ENCODE results near the gene SPATA33.

SPATA33 gene

GRCh38 chr16:89700100-89700648 lies 42.5 kb downstream of the SPATA33 start:
- DNase-seq (ENCODE audit: extremely low read depth, low read depth) = peak; percentile 93
- H3K4me3 ChIP-seq (replicated peaks; ENCODE audit: low read depth, low read length) = peak overlapping the region; percentile 56
- peak; percentile 69 for TF ChIP-seq CTCF (IDR thresholded peaks at IDR 0.05; ENCODE audit: low read depth, low read length, missing control alignments)

GRCh38 chr16:89700649-89701424 lies 43.2 kb downstream of the SPATA33 start:
- no peak for DNase-seq (ENCODE audit: extremely low read depth, low read depth)
- peak; percentile 21 for TF ChIP-seq CTCF (IDR thresholded peaks at IDR 0.05; ENCODE audit: low read depth, low read length, missing control alignments)

GRCh38 chr16:89701425-89702406 lies 44.1 kb downstream of the SPATA33 start, which contains the start of gene SPATA2L:
Gene SPATA2L, minus strand, starts transcription at chr16:89701705. Its CDS starts 473 bp downstream, at chr16:89701232.
- no peak for TF ChIP-seq CTCF (IDR thresholded peaks at IDR 0.05; ENCODE audit: low read depth, low read length, missing control alignments)
- peak within 1 kb of the TSS; percentile 56 for H3K4me3 ChIP-seq (replicated peaks; ENCODE audit: low read depth, low read length)
- no peak for DNase-seq (ENCODE audit: extremely low read depth, low read depth)

More at GRCh38 chr16:89700649-89701424, 43.2 kb downstream of the SPATA33 start:
- peak overlapping the region; percentile 56 for H3K4me3 ChIP-seq (replicated peaks; ENCODE audit: low read depth, low read length)

- no peak for TF ChIP-seq CTCF (IDR thresholded peaks at IDR 0.05; ENCODE audit: low read depth, low read length, missing control alignments)
- H3K4me3 ChIP-seq (replicated peaks; ENCODE audit: low read depth, low read length) = no peak overlapping the region
- DNase-seq (ENCODE audit: extremely low read depth, low read depth) = no peak
These were observed 46.6 kb downstream of the SPATA33 start for GRCh38 chr16:89704281-89704680.

- DNase-seq (ENCODE audit: extremely low read depth, low read depth) = no peak
- TF ChIP-seq CTCF (IDR thresholded peaks at IDR 0.05; ENCODE audit: low read depth, low read length, missing control alignments) = no peak
- no peak overlapping the region for H3K4me3 ChIP-seq (replicated peaks; ENCODE audit: low read depth, low read length)
These were observed 47.4 kb downstream of the SPATA33 start for GRCh38 chr16:89705006-89705405.

GRCh38 chr16:89706518-89707260 lies 49.1 kb downstream of the SPATA33 start:
- H3K4me3 ChIP-seq (replicated peaks; ENCODE audit: low read depth, low read length) = no peak overlapping the region
- no peak for TF ChIP-seq CTCF (IDR thresholded peaks at IDR 0.05; ENCODE audit: low read depth, low read length, missing control alignments)
- no peak for DNase-seq (ENCODE audit: extremely low read depth, low read depth)

Data from HFF-Myc (cell line).